ENCODE measurements around the gene DTL.

DNA sequence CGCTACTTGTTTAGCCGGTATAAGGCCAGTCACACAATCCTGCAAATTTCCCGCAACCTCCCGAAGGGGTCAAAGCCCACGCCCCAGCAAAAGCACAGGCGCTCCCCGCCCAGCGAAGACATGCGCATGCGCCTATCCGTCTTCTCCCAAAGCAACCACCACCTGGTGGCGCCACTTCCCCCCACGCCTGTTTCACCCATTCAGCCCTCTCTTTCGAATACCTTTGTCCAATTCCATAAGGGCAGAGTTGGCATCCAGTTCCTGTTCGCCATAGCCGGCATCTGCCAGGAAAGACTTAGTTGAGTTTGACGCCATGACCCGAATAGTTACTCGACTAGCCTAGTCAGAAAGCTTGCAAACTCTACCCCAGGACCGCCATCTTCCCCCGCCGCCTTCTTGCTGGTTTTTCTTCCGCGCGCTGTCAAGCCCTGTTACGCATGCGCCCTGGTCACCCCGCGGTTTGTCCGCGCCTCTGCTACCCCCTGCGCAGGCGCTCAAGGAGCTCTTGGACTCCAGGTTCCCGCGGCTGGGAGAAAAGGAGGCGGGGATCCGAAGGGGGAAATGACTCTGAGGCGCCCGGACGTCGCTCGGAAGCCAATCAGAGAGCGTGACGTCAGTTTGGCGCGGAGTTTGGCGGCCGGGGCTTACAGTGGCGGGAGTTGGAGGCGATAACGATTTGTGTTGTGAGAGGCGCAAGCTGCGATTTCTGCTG lies at the start of gene DTL, which contains the start of gene INTS7:
- TF ChIP-seq CTCF (IDR thresholded peaks at IDR 0.05) (peak; percentile 91), EZH2 (IDR thresholded peaks at IDR 0.05) (no peak), EZH2phosphoT487 (IDR thresholded peaks at IDR 0.05) (no peak)
